Activated CD4-positive, alpha-beta T cell treated with anti-CD3 and anti-CD28 coated beads, Interleukin-2, amount 10 ng/mL, durations not matched to agents 24 days and 14 days (primary cell): ENCODE data around the gene TSR3. TPM values are rescaled to one million over a fixed set of nuclear protein-coding genes. Genes with fewer than 3 reads are reported as not detected.
A peak's percentile ranks its signal among the peaks of the same experiment; 100 is the strongest.

Experiments used
- DNase-seq: peaks from one replicate; pipeline ENCODE4 v3.0.0; 2022
- H3K27ac Mint-ChIP-seq: one replicate; pipeline ENCODE4 v1.8.0; 2022; ENCODE audit warnings: mild to moderate bottlenecking, mixed read lengths
- H3K27me3 Mint-ChIP-seq: one replicate; pipeline ENCODE4 v1.8.0; 2022; ENCODE audit warnings: mixed read lengths
- H3K36me3 Mint-ChIP-seq: one replicate; pipeline ENCODE4 v1.8.0; 2022; ENCODE audit warnings: low read depth, mild to moderate bottlenecking, mixed read lengths
- H3K4me1 Mint-ChIP-seq: one replicate; pipeline ENCODE4 v1.8.0; 2021; ENCODE audit warnings: mixed read lengths
- H3K4me3 Mint-ChIP-seq: one replicate; pipeline ENCODE4 v1.8.0; 2022; ENCODE audit warnings: mild to moderate bottlenecking, moderate library complexity, mixed read lengths
- H3K9me3 Mint-ChIP-seq: one replicate; pipeline ENCODE4 v1.8.0; 2021; ENCODE audit warnings: mixed read lengths
- intact Hi-C: fragments of 100-400 bp; cut with micrococcal nuclease; formaldehyde crosslinking; loops from one replicate; pipeline ENCODE4 v1.15.1; 2023
- total RNA-seq: library from RNA; stranded (reverse); gene quantifications from 2 replicates; pipeline ENCODE4 v1.2.3, GENCODE V29; 2022

The TSR3 gene
- total RNA-seq, 1 donor from 2014 or later, result 88.2 TPM

DNA sequence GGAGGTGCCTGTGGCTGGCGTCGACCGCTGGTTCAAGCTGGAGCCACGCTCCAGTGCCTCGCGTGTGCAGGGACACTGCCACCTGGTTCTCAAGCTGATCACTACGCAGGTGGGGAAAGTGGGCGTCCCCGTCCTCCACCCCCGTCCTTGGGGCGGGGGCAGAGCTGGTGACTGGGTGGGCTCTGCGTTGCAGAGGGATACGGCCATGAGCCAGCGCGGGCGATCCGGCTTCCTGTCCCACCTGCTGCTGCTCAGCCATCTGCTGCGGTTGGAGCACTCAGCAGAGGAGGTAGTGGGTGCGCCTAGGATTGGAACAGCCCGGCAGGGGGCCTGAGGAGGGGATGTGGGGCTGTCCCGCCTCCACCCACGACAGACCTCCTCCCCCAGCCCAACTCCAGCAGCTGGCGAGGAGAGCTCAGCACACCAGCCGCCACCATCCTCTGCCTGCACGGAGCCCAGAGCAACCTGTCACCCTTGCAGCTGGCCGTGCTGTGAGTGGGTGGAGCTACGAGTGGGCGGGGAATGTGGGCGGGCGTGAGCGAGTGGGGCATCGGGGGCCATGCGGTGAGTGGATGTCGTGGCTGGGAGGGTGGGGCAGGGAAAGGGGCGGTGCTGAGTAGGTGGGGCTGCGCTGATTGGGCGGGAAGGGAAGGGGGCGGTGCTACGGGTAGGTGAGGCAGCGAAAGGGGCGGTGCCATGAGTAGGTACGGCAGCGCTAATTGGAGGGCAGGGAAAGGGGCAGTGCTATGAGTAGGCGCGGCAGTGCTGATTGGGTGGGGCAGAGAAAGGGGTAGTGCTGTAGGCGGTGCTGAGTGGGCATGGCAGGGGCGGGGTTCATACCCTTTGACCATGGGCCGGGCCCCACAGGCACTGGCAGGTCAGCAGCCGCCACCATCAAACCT, 8.9 kb downstream of the TSR3 start:
- Mint-ChIP-seq H3K4me3 (peak overlapping the region; percentile 78), H3K9me3 (no peaks in the 10 kb centered on the region), H3K4me1 (peaks cover 11% of the 10 kb centered on the region), H3K27ac (peak overlapping the region; percentile 60), H3K36me3 (no peaks in the 10 kb centered on the region), H3K27me3 (no peaks in the 10 kb centered on the region)
- peak; percentile 97 for DNase-seq
- intact Hi-C loops, result loop anchor here (2.0 kb wide), 2 partner anchors 34 to 362 kb away; partner anchors contain the start of gene UBE2I

DNA sequence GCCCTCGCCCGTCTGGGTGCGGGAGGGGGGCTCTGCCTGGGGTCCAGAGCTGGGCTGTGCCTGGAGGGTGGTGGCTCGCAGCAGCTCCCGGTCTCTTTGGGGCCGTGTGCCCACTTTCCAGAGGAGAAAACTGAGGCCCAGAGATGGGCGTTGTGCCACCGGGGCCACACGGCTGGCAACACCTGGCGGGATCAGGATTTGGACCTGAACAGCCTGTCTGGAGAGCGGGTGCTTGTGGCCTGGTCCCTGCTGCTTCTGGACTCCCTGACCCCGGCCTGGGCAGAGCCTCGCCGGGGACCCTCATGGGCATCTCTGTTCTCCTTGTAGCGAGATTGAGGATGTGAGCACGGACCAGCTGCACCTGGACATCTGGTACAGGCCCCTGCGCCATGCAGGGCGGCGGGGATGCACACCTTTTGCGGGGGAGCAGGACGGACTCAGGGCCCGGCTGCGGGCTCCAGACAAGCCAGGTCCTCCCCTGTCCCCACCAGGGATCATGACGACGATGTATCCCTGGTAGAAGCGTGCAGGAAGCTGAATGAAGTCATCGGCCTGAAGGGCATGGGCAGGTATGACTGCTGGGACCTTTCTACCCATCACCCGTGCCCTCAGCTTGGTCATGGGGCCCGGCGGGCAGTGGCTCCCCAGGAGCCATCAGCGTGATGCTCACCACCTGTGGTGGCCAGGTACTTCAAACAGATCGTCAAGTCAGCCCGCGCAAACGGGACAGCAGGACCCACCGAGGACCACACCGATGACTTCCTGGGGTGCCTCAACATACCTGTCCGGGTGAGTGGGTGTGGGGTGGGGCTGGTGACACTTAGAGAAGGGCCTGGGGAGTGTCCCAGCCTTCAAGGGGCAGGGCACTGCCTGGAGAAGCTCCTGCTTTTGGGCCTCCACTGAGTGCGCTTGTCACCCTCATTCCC, 9.9 kb downstream of the TSR3 start:
- intact Hi-C loops, result loop anchor here (2.0 kb wide), 2 partner anchors 33 to 363 kb away; partner anchors contain the start of gene UBE2I
- Mint-ChIP-seq H3K4me3 (peak overlapping the region; percentile 78), H3K27ac (no peak overlapping the region), H3K4me1 (peaks cover 11% of the 10 kb centered on the region), H3K36me3 (no peaks in the 10 kb centered on the region), H3K9me3 (no peaks in the 10 kb centered on the region), H3K27me3 (no peaks in the 10 kb centered on the region)
- peak; percentile 57 for DNase-seq

DNA sequence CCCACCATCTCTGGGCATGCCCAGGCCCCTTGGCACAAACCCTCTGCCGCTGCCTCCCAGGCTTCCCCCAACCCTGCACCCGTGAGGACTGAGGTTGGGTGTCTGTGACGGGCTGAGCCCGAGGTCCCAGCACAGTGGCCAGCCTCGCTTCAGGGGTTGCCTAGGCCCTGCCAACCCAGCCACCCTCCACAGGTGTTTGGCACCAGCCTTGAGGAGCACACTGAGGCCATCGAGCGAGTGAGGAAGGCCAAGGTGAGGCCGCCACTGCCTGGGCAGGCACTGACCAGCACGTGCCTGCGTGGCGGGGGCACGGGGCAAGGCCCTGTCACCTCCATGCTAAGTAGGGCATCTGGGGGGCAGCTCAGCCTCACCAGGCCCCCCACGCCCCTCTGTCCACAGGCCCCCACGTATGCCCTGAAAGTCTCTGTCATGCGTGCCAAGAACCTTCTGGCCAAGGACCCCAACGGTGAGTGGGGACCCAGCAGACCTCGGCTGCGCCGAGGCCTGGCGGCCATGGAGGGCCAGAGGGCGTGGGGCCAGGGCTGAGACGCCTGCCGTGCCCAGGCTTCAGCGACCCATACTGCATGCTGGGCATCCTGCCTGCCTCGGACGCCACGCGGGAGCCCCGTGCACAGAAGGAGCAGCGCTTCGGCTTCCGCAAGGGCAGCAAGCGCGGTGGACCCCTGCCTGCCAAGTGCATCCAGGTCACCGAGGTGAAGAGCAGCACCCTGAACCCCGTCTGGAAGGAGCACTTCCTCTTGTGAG, 10.8 kb downstream of the TSR3 start:
- DNase-seq, result peak; percentile 57
- Mint-ChIP-seq H3K4me3 (no peak overlapping the region), H3K36me3 (no peaks in the 10 kb centered on the region), H3K27ac (no peak overlapping the region), H3K4me1 (peaks cover 11% of the 10 kb centered on the region), H3K9me3 (no peaks in the 10 kb centered on the region), H3K27me3 (peaks cover 4% of the 10 kb centered on the region)
- intact Hi-C loops, result no loop called here

DNA sequence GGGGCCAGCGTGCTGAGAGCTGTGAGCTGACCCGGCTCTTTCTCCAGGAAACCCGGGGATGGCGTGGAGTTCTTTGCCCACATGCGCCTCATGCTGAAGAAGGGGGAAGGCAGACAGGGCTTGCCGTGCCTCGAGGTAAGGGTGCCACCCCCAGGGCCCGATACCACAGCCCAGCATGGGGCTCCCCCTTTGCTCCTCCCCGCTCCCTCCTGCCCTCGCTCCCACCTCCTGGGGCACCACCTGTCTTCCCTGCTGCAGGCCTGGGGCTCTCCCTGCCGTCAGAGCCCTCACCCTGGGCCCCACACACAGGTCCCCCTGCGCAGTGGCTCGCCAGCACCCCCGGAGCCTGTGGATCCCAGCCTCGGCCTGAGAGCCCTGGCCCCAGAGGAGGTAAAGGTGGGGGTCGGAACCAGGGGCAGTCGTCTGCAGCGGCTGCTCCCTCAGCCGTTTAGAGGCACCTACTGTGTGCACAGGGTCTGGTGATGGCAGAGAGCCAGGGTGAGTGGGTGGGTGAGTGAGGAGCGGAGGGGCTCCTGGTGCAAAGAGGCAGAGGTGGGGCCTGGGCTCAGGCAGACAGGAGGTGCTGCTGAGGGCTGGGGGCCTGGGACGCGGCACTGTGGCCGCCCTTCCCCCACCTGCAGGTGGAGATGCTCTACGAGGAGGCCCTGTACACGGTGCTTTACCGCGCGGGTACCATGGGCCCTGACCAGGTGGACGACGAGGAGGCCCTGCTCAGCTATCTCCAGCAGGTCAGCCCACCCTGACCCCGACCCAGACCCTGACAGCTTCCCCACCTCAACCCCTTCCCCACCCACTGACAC, 12.6 kb downstream of the TSR3 start:
- intact Hi-C loops, result no loop called here
- Mint-ChIP-seq H3K27me3 (peaks cover 17% of the 10 kb centered on the region), H3K4me3 (no peak overlapping the region), H3K9me3 (no peaks in the 10 kb centered on the region), H3K27ac (no peak overlapping the region), H3K36me3 (no peaks in the 10 kb centered on the region), H3K4me1 (peaks cover 13% of the 10 kb centered on the region)
- DNase-seq, result no peak

DNA sequence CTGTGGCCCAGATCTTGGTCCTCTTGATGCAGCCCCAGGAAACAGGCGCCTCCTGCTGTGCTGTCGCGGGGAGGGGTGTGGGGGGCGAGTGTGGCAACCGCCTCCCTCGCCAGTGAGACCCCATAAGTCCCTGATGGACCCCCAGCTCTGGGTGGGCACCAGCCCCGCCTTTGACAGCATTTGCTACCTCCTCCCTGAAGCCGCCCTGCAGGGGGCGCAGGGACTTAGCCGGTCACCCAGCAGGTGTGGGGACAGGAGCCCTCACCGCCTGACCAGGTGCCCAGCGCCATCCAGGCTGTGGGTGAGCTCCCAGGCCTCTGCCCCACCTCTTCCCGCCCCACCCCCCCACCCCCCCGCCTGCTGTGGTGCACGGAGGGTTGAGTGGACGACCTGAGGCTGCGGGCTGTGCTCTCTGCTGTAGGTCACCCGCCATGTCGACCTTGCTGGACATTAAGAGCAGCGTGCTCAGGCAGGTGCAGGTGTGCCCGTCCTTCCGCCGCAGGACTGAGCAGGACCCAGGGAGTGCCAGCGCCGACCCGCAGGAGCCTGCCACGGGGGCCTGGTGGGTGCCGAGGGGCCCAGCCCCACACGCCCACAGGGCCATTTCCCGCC, 13.5 kb downstream of the TSR3 start:
- H3K9me3 Mint-ChIP-seq, result no peaks in the 10 kb centered on the region
- H3K36me3 Mint-ChIP-seq, result no peaks in the 10 kb centered on the region
- no peak overlapping the region for H3K4me3 Mint-ChIP-seq
- no peak overlapping the region for H3K27ac Mint-ChIP-seq
- DNase-seq, result peak; percentile 78
- H3K4me1 Mint-ChIP-seq, result peaks cover 10% of the 10 kb centered on the region
- peaks cover 17% of the 10 kb centered on the region for H3K27me3 Mint-ChIP-seq
- intact Hi-C loops, result no loop called here

DNA sequence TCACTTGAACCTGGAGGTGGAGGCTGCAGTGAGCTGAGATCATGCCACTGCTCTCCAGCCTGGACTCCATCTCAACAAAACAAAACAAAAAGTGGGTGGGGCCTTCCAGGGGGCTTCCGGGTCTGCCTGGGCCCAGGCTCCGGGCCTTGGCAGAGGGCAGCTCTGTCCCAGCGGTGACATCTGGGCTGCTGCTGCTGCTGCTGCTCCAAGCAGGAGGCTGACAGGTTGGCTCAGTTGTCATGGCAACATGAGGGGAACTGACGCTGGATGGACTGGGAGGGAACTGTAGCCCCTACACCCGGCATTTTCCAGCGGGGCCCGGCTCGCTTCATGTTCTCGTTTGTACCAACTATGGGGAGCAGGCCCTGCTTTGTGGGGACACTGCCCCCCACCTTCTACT, 14.2 kb downstream of the TSR3 start:
- Mint-ChIP-seq H3K36me3 (no peaks in the 10 kb centered on the region), H3K4me3 (no peak overlapping the region), H3K27ac (no peak overlapping the region), H3K9me3 (no peaks in the 10 kb centered on the region), H3K4me1 (peaks cover 7% of the 10 kb centered on the region), H3K27me3 (peaks cover 21% of the 10 kb centered on the region)
- DNase-seq, result peak; percentile 61
- intact Hi-C loops, result no loop called here

DNA sequence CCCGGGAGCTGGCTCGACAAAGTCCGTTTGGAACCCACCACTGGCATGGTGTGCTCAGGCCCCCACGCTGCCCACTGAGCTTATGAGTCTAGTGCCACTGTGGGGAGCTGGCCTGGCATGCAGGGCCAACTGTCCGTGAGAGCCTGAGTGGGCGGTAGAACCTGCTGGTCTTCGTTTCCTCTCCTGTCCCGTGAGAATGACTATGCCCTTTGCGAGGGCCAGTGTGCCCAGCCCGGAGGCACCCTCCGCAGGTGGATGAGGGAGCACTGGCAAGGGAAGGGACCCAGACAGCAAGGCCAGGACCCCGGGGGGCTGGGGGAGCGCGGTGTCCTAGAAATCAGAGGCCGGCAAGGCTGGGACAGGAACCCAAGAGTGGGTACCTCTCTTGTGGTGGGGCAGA, 15.1 kb downstream of the TSR3 start:
- intact Hi-C loops, result no loop called here

DNA sequence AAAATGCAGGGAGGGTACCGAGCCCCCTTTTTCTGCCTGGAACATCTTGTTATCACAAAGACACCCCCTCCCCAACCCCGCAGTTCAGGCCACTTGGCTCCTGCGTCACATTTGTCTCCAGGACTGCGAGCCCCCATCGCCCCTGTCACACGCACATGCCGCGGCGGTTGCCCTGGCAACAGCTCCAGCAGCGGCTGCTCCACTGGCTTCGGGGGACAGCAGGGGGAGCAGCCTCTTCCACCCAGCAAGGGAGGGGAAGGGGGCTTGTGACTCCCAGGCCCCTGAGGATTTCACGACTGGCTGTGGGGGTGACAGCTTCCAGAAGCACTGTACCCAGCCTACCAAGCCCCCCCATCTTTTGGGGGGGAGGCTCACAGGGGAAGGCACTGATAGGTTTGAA, 15.7 kb downstream of the TSR3 start:
- intact Hi-C loops, result no loop called here

More for the DNA sequence above, 15.1 kb downstream of the TSR3 start:
- no peak overlapping the region for H3K4me3 Mint-ChIP-seq
- H3K36me3 Mint-ChIP-seq, result no peaks in the 10 kb centered on the region
- H3K4me1 Mint-ChIP-seq, result peaks cover 9% of the 10 kb centered on the region
- H3K9me3 Mint-ChIP-seq, result no peaks in the 10 kb centered on the region
- no peak overlapping the region for H3K27ac Mint-ChIP-seq
- peaks cover 25% of the 10 kb centered on the region for H3K27me3 Mint-ChIP-seq
- peak; percentile 57 for DNase-seq

DNA sequence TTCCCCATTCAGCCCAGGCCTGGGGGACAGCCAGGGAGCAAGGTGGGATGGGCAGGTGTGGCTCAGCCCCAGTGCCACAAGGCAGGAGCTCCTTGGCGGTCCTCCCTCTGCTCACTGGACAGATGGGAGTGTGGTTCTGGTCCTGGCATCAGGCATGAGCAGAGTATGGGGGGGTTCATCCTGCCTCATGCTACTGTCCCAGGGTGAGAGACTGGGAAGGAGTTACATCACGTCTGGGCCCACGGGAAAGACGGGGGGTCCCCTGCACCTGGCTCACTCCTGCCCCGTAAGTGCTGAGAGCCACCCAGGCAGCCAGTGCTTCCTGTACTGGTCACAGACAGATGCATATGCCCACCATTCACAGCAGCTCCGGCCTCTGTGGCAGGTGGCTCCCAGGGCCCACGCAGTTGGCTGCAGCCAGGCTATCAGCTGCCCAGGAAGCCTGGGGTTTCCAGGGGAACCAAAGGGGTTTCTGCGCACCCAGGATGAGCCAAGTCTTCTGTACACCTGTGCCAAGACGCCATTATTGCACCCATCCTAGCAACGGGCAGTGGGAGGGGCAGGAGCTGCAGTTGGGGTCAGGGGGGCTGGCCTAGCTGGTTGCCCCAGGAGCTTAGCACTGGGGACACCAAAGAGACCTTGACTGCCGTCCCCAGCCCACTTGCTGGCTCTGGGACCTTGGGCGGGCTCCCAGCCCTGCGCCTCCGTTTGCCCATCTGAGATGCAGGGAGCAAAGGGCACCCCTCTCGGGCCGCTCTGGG, 16.3 kb downstream of the TSR3 start:
- DNase-seq, result peak; percentile 63
- Mint-ChIP-seq H3K4me3 (no peak overlapping the region), H3K27me3 (peaks cover 28% of the 10 kb centered on the region), H3K4me1 (peaks cover 10% of the 10 kb centered on the region), H3K9me3 (no peaks in the 10 kb centered on the region), H3K27ac (peak overlapping the region; percentile 32), H3K36me3 (no peaks in the 10 kb centered on the region)
- intact Hi-C loops, result no loop called here

More for the DNA sequence above, 15.7 kb downstream of the TSR3 start:
- Mint-ChIP-seq H3K4me3 (no peak overlapping the region), H3K36me3 (no peaks in the 10 kb centered on the region), H3K27ac (no peak overlapping the region), H3K27me3 (peaks cover 28% of the 10 kb centered on the region), H3K4me1 (peaks cover 10% of the 10 kb centered on the region), H3K9me3 (no peaks in the 10 kb centered on the region)
- peak; percentile 69 for DNase-seq

DNA sequence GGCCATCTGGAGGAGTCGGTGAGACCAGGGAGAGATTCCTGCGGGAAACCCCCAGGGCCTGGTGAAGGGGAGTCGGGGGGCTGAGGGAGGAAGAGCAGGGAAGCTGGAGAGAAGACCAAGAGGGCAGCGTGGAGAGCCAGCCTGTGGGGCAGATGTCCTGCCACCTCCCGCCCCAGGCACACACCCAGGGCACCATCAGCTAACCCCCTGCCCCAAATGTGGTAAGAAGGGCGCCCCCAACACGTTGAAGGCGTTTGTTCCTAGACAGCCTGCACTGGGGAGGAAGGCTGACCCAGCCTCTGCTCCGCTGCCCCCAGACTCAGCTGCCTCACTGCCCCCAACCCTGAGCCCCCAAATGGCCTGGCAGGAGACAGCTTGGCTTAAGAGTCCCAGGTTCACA, 16.9 kb downstream of the TSR3 start:
- Mint-ChIP-seq H3K4me1 (peaks cover 10% of the 10 kb centered on the region), H3K27ac (no peak overlapping the region), H3K4me3 (no peak overlapping the region), H3K36me3 (no peaks in the 10 kb centered on the region), H3K27me3 (peaks cover 28% of the 10 kb centered on the region), H3K9me3 (no peaks in the 10 kb centered on the region)
- DNase-seq, result peak; percentile 55
- intact Hi-C loops, result no loop called here

DNA sequence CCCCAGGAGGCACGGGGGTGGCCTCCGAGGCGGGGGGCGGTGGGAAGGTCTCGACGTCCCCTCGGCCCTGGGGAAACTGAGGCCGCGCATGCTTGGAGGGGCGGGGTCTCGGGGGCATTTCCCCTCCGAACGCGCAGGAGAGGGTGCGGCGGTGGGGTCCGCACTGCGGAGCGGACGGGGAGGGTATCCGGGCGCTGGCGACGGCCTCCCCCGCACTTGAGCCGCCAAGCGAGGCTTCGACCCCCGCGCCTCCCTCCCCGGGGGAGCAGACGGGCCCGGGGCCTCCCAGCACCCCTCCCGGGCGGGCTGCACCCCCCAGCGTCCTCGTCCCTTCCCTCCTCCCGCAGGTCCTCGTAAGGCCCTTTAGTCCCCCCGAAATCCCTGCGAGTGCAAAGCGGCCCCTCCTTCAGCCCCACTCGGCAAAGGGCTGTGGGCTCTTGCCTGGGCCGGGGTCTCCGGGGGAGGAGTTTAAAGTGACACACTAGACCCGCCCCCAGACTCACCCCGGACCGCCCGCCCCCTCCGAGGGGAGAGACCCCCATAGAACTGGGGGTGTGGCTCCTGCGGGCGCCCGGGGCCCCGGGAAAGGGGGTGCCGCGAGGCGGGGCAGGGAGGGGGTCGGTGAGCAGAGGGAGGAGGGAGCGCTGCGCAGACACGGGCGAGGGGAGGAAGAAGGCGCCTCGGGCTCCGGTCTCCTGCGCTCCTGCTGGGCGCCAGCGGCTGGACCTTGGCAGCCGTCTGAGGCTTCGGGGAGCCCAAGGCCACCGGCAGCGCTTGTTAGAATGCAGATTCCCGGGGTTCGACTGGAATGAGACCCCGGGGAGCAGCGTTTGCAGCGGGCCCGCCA, 17.6 kb downstream of the TSR3 start:
- DNase-seq, result peak; percentile 58
- Mint-ChIP-seq H3K9me3 (no peaks in the 10 kb centered on the region), H3K27ac (no peak overlapping the region), H3K27me3 (peaks cover 28% of the 10 kb centered on the region), H3K4me1 (peaks cover 10% of the 10 kb centered on the region), H3K36me3 (no peaks in the 10 kb centered on the region), H3K4me3 (no peak overlapping the region)
- intact Hi-C loops, result loop anchor here (1.0 kb wide), 1 partner anchor 25 kb away; the partner anchor contains the start of gene UBE2I
